Progenitor cell of endocrine pancreas (in vitro differentiated cells): ENCODE data around the gene PEX10. TPM values are rescaled to one million over a fixed set of nuclear protein-coding genes. Genes with fewer than 3 reads are reported as not detected.
A peak's percentile ranks its signal among the peaks of the same experiment; 100 is the strongest.

Experiments
- DNase-seq: peaks from one replicate; pipeline ENCODE4 v3.0.0; 2021; ENCODE audit warnings: low spot score; ENCODE audit not compliant: unreplicated experiment
- H3K27ac Mint-ChIP-seq: 2 replicates; pipeline ENCODE4 v1.8.0; 2021; ENCODE audit warnings: mild to moderate bottlenecking, moderate library complexity, mixed read lengths
- H3K27me3 Mint-ChIP-seq: 2 replicates; pipeline ENCODE4 v1.8.0; 2021; ENCODE audit warnings: mixed read lengths
- H3K36me3 Mint-ChIP-seq: 2 replicates; pipeline ENCODE4 v1.8.0; 2022; ENCODE audit warnings: mixed read lengths; ENCODE audit not compliant: insufficient read depth
- H3K4me1 Mint-ChIP-seq: 2 replicates; pipeline ENCODE4 v1.8.0; 2021; ENCODE audit warnings: low read depth, mixed read lengths
- H3K4me3 Mint-ChIP-seq: 2 replicates; pipeline ENCODE4 v1.8.0; 2021; ENCODE audit warnings: low read depth, mild to moderate bottlenecking, moderate library complexity, mixed read lengths
- H3K9me3 Mint-ChIP-seq: 2 replicates; pipeline ENCODE4 v1.8.0; 2021; ENCODE audit warnings: low read depth, mixed read lengths
- CTCF ChIP-seq: fragments of 200-600 bp; sonication (generic); IDR thresholded peaks from one replicate; pipeline ENCODE4 v1.5.0; 2021; ENCODE audit warnings: antibody characterized with exemption, mild to moderate bottlenecking; ENCODE audit not compliant: unreplicated experiment
- total RNA-seq: library from RNA; stranded (reverse); gene quantifications from 2 replicates; pipeline ENCODE4 v1.2.1, GENCODE V29; 2021

Gene PEX10
- total RNA-seq, 1 donor from 2014 or later: 27.5 TPM

- H3K36me3 Mint-ChIP-seq: peaks cover 16% of the 10 kb centered on the region
- H3K4me3 Mint-ChIP-seq: no peak overlapping the region
Observed at GRCh38 chr1:2397007-2397679, 15.2 kb downstream of the PEX10 start.

GRCh38 chr1:2396476-2396875, 15.9 kb downstream of the PEX10 start:
- H3K27ac Mint-ChIP-seq: no peak overlapping the region
- no peaks in the 10 kb centered on the region for H3K27me3 Mint-ChIP-seq
- no peak for DNase-seq
- H3K9me3 Mint-ChIP-seq: no peaks in the 10 kb centered on the region
- no peak overlapping the region for H3K4me3 Mint-ChIP-seq
- H3K36me3 Mint-ChIP-seq: peaks cover 15% of the 10 kb centered on the region
- no peak for TF ChIP-seq CTCF
- H3K4me1 Mint-ChIP-seq: peaks cover 11% of the 10 kb centered on the region

More at GRCh38 chr1:2397007-2397679, 15.2 kb downstream of the PEX10 start:
- no peak for DNase-seq
- Mint-ChIP-seq H3K4me1 (peaks cover 11% of the 10 kb centered on the region), H3K9me3 (no peaks in the 10 kb centered on the region), H3K27ac (no peak overlapping the region), H3K27me3 (no peaks in the 10 kb centered on the region)
- TF ChIP-seq CTCF: no peak

GRCh38 chr1:2396059-2396458, 16.3 kb downstream of the PEX10 start:
- DNase-seq: no peak
- H3K27ac Mint-ChIP-seq: no peak overlapping the region
- H3K9me3 Mint-ChIP-seq: no peaks in the 10 kb centered on the region
- H3K4me1 Mint-ChIP-seq: peaks cover 11% of the 10 kb centered on the region
- no peak for TF ChIP-seq CTCF
- H3K27me3 Mint-ChIP-seq: no peaks in the 10 kb centered on the region
- H3K36me3 Mint-ChIP-seq: peaks cover 15% of the 10 kb centered on the region
- H3K4me3 Mint-ChIP-seq: no peak overlapping the region

- Mint-ChIP-seq H3K27me3 (no peaks in the 10 kb centered on the region), H3K9me3 (no peaks in the 10 kb centered on the region), H3K36me3 (peaks cover 12% of the 10 kb centered on the region), H3K4me3 (no peak overlapping the region), H3K27ac (peak overlapping the region; percentile 78), H3K4me1 (peaks cover 15% of the 10 kb centered on the region)
- DNase-seq: no peak
- TF ChIP-seq CTCF: no peak
Observed at GRCh38 chr1:2395245-2395644, 17.1 kb downstream of the PEX10 start.

GRCh38 chr1:2394761-2395160, 17.6 kb downstream of the PEX10 start:
- H3K36me3 Mint-ChIP-seq: peaks cover 12% of the 10 kb centered on the region
- no peaks in the 10 kb centered on the region for H3K27me3 Mint-ChIP-seq
- peaks cover 15% of the 10 kb centered on the region for H3K4me1 Mint-ChIP-seq
- TF ChIP-seq CTCF: no peak
- DNase-seq: no peak
- H3K9me3 Mint-ChIP-seq: no peaks in the 10 kb centered on the region
- H3K4me3 Mint-ChIP-seq: no peak overlapping the region
- H3K27ac Mint-ChIP-seq: peak overlapping the region; percentile 78
